ENCODE results near the gene SENP3.

Gene SENP3

GRCh38 chr17:7618608-7619007, 56.9 kb downstream of the SENP3 start:
- TF ChIP-seq GATA2 (IDR thresholded peaks at IDR 0.05; ENCODE audit: low read depth, low read length) (no peak), GATA3 (IDR thresholded peaks at IDR 0.05; ENCODE audit: low read depth, low read length) (no peak)

DNA sequence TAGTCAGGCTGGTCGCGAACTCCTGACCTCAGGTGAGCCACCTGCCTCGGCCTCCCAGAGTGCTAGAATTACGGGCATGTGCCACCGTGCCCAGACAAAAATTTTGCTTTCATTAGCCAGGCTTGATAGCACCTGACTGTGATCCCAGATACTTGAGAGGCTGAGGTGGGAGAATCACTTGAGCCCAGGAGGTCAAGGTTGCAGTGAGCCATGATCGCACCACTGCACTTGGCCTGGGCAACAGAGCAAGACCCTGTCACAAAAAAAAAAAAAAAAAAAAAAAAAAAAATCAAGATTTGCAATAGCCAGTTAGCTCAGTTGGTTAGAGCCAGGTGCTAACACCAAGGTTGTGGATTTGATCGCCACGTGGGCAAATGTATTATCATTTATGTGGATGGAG, 59.1 kb downstream of the SENP3 start:
- TF ChIP-seq GATA3 (IDR thresholded peaks at IDR 0.05; ENCODE audit: low read depth, low read length) (no peak), GATA2 (IDR thresholded peaks at IDR 0.05; ENCODE audit: low read depth, low read length) (no peak)
